RWPE2 (cell line): ENCODE data around the gene NTSR2.

Source experiments
- ATAC-seq: fragments of 200-7000 bp; cut with Tn5 transposase; 3 replicates; pipeline ENCODE4 v1.9.1; 2021; ENCODE audit warnings: low read depth
- DNase-seq: peaks from one replicate; pipeline ENCODE4 v3.0.0-alpha.2; 2020; ENCODE audit warnings: low spot score
- H3K27ac ChIP-seq: fragments of 450-650 bp; 2 replicates; pipeline ENCODE4 v1.5.1; 2017; ENCODE audit warnings: mild to moderate bottlenecking; ENCODE audit not compliant: poor library complexity, severe bottlenecking
- H3K27me3 ChIP-seq: fragments of 250-450 bp; sonication (Bioruptor Pico); 2 replicates; pipeline ENCODE4 v1.5.1; 2021; ENCODE audit warnings: mild to moderate bottlenecking, moderate library complexity; ENCODE audit not compliant: insufficient read depth, poor library complexity, severe bottlenecking
- H3K36me3 ChIP-seq: fragments of 250-450 bp; sonication (Bioruptor Pico); 2 replicates; pipeline ENCODE4 v1.5.1; 2020; ENCODE audit warnings: low read depth, mild to moderate bottlenecking, moderate library complexity
- H3K4me1 ChIP-seq: fragments of 250-450 bp; sonication (Bioruptor Pico); 2 replicates; pipeline ENCODE4 v1.5.1; 2021; ENCODE audit warnings: mild to moderate bottlenecking, moderate library complexity; ENCODE audit not compliant: insufficient read depth, poor library complexity, severe bottlenecking
- H3K4me3 ChIP-seq: fragments of 250-450 bp; sonication (Bioruptor Pico); 2 replicates; pipeline ENCODE4 v1.5.1; 2021; ENCODE audit warnings: mild to moderate bottlenecking, moderate library complexity; ENCODE audit not compliant: severe bottlenecking
- H3K9me3 ChIP-seq: fragments of 250-450 bp; sonication (Bioruptor Pico); 2 replicates; pipeline ENCODE4 v1.5.1; 2021; ENCODE audit warnings: mild to moderate bottlenecking, moderate library complexity; ENCODE audit not compliant: severe bottlenecking
- TF ChIP-seq, protein P1 (sequence below): fragments of 450-650 bp; IDR thresholded peaks from one replicate; pipeline ENCODE4 v1.5.1; 2017; ENCODE audit warnings: mild to moderate bottlenecking, moderate library complexity; ENCODE audit not compliant: poor library complexity, severe bottlenecking

The NTSR2 gene

DNA sequence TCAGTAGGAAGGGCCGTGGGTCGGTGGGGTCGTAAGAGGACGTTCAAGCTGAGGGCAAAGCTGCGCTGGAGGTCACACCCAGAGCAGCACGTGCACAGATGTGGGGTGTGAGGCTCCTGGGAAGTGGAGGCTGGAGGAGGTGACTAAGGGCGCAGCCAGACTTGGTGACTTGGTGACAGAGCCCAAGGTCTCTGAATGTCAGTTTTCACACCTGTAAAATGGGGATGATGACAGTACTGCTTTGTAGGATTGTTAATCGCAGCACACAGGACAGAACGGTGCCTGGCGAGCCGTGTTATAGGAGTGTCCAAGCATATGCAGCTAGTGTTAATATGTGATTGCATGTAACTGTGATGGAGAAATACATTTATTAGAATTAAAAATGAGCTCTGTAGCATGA, 40.8 kb downstream of the NTSR2 start:
- TF ChIP-seq, protein P1, sequence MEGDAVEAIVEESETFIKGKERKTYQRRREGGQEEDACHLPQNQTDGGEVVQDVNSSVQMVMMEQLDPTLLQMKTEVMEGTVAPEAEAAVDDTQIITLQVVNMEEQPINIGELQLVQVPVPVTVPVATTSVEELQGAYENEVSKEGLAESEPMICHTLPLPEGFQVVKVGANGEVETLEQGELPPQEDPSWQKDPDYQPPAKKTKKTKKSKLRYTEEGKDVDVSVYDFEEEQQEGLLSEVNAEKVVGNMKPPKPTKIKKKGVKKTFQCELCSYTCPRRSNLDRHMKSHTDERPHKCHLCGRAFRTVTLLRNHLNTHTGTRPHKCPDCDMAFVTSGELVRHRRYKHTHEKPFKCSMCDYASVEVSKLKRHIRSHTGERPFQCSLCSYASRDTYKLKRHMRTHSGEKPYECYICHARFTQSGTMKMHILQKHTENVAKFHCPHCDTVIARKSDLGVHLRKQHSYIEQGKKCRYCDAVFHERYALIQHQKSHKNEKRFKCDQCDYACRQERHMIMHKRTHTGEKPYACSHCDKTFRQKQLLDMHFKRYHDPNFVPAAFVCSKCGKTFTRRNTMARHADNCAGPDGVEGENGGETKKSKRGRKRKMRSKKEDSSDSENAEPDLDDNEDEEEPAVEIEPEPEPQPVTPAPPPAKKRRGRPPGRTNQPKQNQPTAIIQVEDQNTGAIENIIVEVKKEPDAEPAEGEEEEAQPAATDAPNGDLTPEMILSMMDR: no peak
- Histone ChIP-seq H3K4me1 (no peaks in the 10 kb centered on the region), H3K9me3 (no peaks in the 10 kb centered on the region), H3K4me3 (no peak overlapping the region), H3K27ac (no peak overlapping the region), H3K36me3 (no peaks in the 10 kb centered on the region), H3K27me3 (no peaks in the 10 kb centered on the region)
- DNase-seq: no peak
- ATAC-seq: no peak

DNA sequence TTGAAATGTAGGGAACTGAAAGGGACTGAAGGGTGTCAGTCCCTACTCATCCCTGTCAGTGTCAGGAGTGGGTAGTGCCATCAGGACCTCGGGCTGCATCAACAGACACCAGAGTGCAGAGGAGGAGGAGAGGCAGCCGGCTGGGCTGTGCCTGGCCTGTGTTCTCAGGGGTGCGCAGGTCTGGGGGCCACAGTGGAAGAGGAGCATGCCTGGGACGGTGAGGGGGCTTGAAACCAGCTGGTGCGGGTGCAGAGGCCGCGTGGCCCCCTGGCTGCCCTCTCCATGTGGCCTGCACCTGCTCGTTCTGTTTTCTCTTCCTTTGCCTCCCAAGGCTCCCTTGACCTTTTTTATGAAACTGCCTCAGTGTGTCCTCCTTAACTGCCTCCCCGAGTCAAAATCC, 41.3 kb downstream of the NTSR2 start:
- no peaks in the 10 kb centered on the region for H3K4me1 ChIP-seq
- no peak overlapping the region for H3K4me3 ChIP-seq
- H3K36me3 ChIP-seq: no peaks in the 10 kb centered on the region
- no peak overlapping the region for H3K27ac ChIP-seq
- ATAC-seq (no peak), DNase-seq (no peak)
- TF ChIP-seq, protein P1: no peak
- no peaks in the 10 kb centered on the region for H3K9me3 ChIP-seq
- H3K27me3 ChIP-seq: no peaks in the 10 kb centered on the region

DNA sequence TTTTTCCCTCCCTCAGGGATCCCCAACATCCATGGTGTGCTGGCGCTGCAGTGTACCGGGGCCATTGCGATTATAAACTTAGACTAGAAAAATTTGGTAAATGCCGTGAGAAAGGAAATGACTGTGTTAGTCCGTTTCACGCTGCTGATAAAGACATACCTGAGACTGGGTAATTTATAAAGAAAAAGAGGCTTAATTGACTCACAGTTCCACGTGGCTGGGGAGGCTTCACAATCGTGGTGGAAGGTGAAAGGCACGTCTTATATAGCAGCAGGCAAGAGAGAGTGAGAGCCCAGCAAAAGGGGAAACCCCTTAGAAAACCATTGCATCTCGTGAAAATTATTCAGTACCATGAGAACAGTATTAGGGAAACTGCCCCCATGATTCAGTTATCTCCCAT, 44.3 kb downstream of the NTSR2 start:
- no peak for ATAC-seq
- no peak for DNase-seq
- no peaks in the 10 kb centered on the region for H3K9me3 ChIP-seq
- H3K27ac ChIP-seq: no peak overlapping the region
- H3K27me3 ChIP-seq: no peaks in the 10 kb centered on the region
- H3K4me3 ChIP-seq: no peak overlapping the region
- TF ChIP-seq, protein P1: no peak
- H3K4me1 ChIP-seq: no peaks in the 10 kb centered on the region
- no peaks in the 10 kb centered on the region for H3K36me3 ChIP-seq

DNA sequence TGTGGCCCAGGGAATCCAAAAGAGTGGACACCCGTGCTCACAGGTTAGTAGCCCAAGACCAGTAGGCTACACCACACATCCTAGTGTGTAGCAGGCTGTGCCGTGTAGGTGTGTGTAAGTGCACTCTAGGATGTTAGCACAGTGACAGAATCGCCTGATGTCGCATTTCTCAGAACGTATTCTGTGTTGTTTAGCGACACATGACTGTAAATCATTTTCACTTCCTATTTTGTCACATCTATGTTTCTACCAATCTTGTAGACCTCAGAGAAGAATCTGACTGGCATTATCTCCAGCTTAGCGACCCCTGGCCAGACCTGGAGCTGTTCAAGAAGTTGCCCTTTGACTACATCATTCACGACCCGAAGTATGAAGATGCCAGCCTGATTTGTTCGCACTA, 45.1 kb downstream of the NTSR2 start:
- no peak for DNase-seq
- H3K27me3 ChIP-seq: no peaks in the 10 kb centered on the region
- H3K9me3 ChIP-seq: no peaks in the 10 kb centered on the region
- H3K27ac ChIP-seq: no peak overlapping the region
- no peak overlapping the region for H3K4me3 ChIP-seq
- no peak for ATAC-seq
- TF ChIP-seq, protein P1: no peak
- no peaks in the 10 kb centered on the region for H3K36me3 ChIP-seq
- H3K4me1 ChIP-seq: no peaks in the 10 kb centered on the region

DNA sequence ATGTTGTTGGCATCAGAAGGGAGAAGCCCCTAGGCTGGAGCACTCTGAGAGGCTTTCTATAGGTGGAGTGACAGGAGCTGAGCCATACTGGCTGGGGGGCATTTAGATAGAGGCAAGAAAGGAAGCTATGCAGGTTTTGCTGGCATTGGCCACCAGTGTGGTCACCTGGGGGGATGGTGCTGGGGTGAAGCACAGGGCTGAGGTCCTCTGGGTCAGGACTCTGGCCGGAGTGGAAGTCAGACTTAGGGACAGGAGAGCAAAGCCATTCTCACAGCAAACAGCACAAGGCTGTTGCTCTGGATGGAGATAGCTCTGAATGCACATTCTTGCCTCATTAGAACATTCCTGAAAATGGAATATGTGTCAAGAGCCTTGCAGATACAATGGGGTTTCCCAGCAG, 47.4 kb downstream of the NTSR2 start:
- Histone ChIP-seq H3K27ac (no peak overlapping the region), H3K4me1 (no peaks in the 10 kb centered on the region), H3K36me3 (no peaks in the 10 kb centered on the region), H3K4me3 (no peak overlapping the region), H3K9me3 (no peaks in the 10 kb centered on the region), H3K27me3 (no peaks in the 10 kb centered on the region)
- TF ChIP-seq, protein P1: no peak
- DNase-seq (no peak), ATAC-seq (no peak)
